C4-2B (cell line): ENCODE results near the gene FTCD.

ENCODE experiments used
- CTCF ChIP-seq: fragments of 450-650 bp; conservative IDR thresholded peaks from 2 replicates; pipeline ENCODE4 v1.5.1; 2017; ENCODE audit warnings: mild to moderate bottlenecking
- ZFX ChIP-seq: fragments of 450-650 bp; IDR thresholded peaks from 2 replicates; pipeline ENCODE4 v1.6.1; 2017

- TF ChIP-seq CTCF (no peak), ZFX (no peak)
These were observed 9.7 kb upstream of the FTCD start for GRCh38 chr21:46165098-46165497.
